Inferior parietal cortex (tissue), 1 donor: ENCODE measurements around the gene LRP2.
"Not testable (repeated sequence)": the region's sequence is repeated elsewhere in the genome, so short reads cannot be mapped to it uniquely, and the experiment has no call there.

Experiments used
- DNase-seq: peaks from one replicate; pipeline ENCODE4 v3.0.0-alpha.2; 2016; ENCODE audit errors: extremely low spot score

Gene LRP2

DNA sequence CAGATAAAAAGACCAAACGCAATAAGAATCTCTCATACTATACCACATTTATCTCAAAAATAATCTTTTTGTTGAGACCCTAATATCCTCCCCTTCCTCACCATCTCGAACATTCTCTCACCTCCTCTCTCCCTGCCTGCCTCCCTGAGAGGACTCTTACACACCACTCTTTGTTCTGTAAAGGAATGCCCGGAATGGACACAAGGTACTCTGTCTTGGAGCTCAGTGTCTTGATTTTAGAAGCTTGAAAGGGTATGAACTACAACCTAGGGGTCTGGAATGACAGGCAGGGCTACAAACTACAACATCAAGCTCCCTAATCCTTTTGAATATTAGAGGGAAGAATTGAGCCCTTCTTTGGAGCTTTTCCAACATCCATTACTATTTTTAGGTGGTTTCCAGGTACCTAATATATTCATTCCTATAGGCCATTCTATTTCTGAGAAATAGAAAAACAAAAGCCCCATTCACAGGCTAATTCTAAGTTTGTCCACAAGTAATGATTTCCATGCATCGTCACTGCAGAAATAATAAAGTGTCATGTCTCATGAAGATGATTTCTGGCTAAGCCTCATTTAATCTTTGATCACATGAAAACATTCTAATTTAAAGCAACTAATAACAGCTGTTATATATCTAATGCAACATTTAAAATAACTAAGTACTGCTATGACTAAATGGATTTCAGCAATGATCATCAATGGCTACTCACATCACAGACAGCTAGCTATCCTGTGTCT is 60.6 kb downstream of the LRP2 start:
- DNase-seq = no peak

DNA sequence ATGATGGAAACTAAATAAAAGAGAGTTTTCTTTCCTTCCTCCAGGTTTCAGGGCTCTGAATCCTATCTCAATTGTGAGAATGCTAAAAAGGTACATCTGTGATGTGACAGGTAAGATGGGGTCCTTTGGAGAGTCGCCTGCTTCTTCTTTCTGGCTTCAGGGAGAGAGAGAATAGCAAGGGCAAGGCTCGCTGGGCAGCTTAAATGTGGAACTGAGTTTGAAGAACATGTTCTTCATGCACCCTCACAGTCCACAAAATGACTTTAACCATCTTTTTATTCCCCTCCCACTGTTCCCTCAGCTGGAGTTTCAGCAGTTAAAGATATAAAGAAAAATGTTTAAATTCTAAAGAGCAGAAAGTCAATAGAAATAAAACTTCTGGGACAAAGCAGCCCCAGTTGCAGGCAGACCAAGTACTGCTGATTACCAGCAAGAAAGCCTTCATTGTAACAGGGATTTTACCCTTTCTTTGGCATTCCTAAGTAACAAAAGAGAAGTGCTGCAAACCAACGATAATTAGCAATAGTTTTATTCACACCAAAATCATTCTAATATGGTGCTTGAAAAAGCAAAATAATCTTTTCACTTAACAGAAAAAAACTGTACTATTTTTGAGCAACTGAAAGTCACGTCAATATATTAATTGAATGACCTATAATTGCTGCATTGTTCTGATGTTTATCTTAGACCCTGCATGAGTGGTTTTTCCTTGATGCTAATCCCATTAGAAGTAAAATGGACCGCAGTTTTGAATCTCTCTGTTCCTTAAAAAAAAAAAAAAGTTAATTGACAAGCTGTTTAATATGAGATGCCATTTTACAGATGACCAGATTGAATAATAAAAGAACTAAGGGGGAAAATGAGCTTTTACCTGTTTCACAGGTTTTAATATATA is 61.5 kb downstream of the LRP2 start:
- no peak for DNase-seq

DNA sequence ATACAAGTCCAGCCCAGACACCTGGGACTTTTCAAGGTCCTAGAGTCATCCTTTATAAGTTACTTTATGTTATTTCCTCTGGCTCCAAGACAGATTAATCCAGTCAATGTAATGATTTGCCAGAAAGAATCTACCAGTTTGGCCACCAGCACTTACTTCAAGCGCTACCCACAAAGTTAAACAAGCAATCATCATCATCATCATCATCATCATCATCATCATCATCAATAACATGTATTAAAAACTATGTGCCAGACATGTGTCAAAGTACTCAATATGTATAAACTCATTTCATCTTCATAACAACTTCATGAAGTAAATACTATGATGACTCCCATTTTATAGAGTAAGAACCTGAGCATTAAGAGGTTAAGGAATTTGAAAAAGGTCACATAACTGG is 64.3 kb downstream of the LRP2 start:
- DNase-seq = no peak

DNA sequence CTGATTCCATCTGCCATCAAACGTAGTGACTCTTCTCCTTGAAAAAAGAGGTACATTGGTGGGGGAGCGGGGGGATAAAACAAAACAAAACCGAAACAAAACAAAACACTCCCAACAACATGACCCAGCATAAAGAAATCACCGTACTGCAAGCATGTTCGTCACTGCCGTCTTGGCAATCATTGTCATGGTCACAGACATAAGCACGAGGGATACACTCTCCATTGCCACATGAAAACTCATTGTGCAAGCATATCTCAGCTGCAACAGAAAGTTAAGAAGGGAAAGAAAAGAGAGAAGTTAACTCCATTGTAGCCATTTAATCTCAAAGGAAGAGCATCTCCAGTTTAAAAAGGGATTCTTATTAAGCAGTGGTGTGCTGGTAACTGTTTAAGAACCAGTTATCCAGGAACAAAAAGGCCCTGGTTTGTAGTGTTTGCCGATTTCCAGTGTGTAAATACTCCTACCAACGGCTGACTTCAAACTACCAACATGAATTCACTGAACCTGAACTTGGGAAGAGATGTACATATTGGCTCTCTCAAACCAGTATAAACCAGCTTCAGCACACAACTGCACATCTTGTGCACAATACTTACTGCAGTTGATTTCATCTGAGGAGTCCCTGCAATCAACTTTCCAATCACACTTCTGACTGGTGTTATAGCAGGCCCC is 68.2 kb downstream of the LRP2 start:
- no peak for DNase-seq

DNA sequence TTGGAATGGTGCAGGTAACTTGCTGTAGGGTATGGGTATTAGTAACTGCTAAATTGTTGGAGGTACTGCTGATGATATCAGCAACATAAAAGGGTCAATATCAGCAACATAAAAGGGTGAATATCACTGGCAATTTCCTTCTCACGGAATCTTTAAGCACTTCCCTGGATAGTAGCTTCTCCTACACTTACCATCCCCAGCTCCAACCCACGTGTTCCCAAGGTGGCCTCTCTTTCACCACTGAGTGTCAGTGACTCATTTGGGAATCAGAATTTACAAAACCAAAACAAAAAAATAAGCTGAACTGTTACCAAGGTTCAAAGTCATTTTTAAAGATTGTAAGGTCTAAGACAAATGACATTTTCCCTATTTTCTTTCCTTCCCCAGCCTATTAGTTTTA is 70.8 kb downstream of the LRP2 start:
- no peak for DNase-seq

DNA sequence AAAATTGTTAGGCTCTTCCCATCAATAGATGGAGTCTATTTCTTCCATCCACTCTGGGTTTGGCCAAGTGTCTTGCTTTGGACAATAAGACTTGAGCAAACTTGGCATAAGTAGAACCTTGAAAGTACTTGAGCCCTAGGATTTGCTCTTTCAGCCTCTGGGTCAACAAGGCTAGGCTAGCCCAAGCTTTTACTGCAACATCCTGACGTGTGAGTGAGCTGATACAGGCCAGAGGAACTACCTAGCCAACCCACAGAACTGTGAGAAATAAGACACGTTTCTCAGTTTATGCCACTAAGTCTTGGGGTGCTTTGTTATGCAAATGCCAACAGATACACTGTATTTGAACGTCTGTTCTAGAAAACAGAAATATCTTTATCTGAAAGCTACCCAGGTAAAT is 71.9 kb downstream of the LRP2 start:
- no peak for DNase-seq

DNA sequence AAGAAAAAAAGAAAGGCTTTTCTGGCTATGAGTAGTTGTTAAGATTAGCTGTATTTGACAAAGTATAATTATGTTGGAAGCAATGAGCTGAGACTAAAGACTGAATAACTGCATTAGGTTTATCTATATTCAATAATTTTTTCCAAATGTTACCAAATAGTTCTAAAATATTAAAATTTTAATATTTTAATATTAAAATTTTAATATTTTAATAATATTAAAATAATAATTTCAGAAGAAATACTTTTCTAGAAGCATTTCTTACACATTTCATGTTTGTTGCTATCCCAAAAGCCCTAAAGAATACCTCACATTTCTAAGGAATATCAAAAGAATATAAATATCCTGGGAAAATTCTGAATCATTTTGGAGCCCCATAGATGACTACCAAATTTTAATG is 74.7 kb downstream of the LRP2 start:
- DNase-seq = no peak

DNA sequence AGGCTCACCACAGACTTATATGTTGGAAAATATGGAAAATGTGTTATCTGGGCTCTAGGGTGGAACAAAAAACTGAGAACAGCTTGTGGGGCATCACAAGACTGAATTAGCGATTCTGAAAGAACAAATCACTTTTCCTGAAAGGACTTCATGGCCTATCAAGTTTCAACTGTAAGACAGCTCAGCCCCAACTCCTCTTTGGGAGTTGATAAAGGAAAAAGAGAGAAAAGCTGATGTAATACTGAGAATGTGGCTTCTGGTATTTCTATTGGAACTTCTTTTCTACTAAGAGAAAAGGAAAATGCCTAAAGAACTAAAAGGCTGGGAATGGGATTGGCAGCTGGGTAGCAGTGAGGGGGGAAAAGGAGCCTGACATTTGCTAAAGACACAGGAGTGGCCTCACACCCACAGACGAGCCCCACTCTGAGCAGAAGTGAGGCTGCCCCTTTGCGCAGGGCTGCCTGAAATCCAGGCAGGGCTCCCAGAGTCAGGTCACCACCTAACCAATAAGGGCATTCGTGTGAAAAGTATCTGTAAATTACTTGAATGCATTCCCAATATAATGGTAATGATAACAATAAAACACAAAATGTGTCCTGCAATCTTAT is 75.6 kb downstream of the LRP2 start:
- no peak for DNase-seq

DNA sequence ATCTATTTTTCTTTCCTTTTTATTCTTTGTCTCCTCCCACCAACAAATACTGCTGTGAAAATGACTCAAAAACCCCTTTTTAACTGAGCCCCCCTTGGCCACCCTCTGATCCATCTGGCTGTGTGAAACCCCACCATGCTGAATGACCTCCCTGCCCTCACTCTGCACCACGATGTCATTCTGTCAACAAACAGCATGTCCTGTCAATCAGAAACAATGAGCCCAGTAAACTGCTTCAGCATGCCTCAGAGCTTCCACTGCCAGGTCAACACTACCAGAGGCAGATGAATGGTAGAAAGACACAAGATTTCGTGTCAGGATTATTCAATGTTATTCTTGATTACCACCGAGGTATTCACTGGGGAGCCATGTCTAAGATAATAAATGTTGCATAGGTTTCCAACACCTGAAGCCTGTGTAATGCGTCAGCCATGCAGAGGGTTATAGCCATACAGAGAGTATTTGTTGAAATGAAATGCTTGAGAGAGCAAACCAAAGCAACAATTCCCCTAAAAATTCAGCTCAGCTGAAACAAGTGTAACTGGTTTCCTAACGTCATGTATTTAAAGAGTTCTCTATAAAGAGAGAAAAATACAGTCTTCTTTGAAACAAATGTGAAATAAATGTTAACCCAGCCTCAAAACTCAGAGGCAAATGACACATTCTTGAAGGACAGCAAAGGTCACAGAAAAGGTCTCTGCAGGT is 76.7 kb downstream of the LRP2 start:
- DNase-seq = no peak

DNA sequence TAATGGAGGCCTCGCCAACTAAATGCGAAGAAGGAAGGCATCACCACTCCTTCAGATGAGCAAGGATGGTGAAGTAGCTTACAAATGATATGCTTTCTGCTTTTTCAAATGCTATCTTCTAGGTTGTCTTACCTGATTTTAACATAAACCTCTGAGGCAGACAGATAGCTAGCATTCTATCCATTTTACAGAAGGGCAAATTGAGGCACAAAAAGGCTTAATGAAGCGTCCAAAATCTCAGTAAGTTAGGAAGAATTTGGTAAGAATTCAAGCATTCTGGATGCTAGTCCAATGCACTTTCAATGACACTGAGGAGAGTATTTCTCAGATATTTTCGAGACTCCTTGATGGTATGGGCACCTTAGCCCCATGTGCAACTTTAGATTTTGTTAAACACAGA is 81.8 kb downstream of the LRP2 start:
- no peak for DNase-seq

DNA sequence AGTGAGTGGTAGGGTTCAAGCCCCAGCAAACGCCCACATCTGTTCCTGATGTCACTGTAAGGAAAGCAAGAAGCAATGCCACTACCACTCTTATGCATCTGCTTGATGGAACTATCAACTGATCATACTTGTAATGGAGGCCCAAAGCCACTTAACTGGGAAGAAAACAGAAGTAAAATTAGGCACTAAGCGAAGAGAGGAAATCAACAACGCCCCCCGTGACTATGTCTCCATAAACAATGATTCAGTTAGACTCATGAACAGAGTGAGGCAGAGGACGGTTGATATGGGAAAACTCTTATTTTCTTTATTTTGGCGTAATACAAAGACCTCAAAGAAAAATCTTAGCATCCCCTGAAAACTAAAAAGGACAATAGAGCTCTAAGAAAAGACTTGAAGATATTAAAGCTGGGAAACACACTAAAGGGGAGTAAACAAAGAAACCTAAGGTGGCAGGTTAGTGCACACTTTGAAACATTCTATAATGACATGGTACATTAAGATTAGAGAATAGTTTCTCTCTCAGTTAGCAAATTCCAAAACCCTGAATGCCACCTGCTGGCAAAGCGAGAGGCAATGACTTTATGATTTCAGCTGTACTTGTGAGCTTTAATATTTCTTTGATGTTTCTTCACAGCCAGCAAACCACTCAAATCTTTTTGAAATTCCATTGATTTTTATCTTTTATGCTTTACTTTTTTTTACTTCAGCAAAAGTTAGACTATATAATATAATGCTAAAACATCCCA is 86.5 kb downstream of the LRP2 start:
- peak; percentile 36 for DNase-seq

DNA sequence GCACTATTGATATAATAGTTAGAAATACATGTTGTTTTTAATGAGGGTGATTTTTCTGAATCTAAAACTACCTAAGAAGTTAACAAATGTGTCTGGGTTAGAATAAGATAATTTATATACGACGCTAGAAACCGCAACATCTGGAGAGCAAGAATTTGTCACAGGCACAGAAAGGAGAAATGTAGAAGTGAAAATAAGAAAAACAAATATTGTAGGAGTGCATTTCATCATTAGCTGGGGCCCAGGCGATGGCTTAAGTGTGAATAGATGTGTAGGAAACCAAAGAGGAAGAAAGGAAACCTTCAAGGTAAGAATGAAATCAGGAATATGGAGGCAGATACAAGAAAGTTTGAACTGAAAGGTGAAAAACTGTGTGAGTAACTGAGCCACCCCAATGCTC is 90.3 kb downstream of the LRP2 start:
- no peak for DNase-seq

DNA sequence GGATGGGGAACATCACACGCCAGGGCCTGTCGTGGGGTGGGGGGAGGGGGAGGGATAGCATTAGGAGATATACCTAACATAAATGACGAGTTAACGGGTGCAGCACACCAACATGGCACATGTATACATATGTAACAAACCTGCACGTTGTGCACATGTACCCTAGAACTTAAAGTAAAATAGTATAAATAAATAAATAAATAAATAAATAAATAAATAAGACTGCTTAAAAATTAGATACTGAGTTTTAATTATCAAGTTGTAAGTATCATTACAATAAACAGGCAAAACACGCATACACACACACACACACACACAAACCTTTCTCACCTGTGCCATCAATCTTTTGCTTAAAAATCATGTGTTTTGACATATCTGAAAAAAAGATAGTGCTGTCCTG is 91.8 kb downstream of the LRP2 start:
- not testable (repeated sequence) for DNase-seq

DNA sequence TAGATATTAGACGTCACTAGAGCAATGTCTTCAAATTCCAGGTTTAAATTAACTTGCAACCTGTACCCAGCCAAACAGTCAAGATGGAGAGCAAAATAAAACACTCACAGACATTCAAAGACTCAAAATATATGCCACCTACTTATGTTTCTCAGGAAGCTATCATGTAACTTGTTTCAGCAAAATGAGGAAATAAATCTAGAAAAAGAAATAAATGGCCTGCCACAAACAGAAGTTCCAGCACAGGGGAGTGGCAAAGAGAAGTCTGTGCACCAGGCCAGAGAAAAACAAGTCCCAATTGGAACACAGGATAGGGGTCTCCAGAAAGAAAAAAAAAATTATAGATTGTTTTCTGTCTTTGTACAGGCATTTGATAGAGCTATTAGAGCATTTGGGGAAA is 96.7 kb downstream of the LRP2 start:
- no peak for DNase-seq

DNA sequence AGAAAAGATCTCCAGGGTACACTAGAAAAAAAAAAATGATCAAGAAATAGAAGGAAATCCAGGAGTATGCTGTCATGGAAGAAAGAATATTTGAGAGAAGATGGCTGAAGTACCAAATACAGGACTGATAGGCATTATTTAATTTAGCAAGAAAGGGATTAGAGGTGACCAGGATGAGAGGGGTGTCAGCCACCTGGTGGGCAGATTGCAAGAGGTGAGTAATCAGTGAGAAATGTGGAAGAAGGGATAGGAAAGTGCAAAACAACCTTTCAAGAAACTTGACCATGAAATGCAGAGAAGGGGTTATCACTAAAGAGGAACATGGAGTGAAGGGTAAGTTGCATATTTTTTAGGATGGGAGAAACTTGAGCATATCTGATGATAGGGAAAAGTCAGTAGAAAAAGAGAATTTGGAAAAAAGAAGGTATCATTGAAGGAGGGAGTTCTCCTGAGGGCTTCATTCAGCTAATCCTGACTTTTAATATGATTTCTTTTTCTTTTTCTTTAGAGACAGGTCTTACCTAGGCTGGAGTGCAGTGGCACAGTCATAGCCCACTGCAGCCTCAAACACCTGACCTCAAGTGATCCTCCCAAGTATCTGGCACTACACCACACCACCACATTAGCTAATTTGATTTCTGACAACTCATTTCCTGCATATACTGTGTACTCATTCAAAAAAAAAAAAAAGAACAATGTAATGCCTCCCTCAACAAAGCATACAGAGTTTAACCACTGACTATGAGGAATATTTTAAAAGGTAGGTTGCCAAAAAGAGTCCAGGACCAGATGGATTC is 101.3 kb downstream of the LRP2 start:
- no peak for DNase-seq

DNA sequence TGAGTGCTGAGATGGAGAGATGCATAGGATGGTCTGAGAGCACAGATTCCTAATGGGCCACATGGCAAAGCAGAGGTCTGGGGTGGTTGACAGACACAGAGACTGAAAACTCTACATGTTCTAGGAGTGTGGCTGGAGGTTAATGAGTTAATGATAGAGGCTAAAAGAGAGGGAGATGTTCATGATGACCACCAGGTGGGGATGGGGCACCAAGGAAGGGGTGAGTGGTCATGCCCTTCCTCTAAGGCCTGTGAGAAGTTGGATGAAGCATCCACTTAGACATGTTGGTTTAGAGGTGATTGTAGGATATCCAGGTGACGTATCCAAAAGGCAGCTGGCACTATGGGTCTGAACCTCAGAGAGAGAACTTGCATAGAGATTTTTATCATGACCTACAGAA is 102.1 kb downstream of the LRP2 start:
- no peak for DNase-seq

DNA sequence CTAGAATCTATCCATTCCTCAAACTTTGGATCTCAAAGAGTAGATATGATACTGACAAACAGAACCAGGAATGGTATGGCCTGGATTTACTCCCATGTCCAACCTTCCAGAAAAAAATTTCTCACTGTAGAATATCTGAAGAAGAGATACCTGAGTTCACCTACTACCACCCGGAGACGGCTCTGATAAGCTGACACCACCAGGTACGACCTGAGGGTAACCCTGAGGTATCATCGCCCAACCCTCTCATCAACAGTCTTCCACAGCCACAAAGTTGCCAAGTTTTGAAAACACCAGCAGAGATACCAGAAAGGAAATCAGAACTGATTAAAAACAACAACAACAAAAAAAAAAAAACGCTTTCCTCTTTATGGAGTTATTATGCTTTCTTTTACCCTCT is 102.9 kb downstream of the LRP2 start:
- DNase-seq = no peak

DNA sequence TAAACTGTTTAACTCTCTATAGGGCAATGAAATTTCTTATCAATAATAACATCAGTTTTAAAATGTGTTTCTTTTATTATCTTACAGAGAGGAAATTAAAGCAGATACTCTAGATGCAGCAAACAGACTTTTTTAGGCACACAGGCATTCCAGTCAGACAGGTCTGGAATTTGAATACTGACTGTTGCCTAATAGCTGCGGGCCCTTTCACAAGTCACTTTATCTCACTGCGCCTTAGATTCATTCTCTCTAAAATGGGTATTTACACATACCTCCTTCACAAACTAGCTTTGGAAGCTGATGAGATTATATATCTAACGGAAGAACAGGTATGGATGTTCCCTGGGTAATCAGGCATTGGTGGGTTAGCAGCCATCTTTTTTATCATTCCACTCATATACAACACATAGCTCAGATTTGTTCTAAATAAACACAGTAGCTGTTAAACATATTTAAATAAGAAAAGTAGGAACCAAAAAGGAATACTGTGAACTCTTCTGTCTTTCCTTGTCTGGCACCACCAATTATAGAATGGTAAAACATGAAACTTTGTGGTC is 104.2 kb downstream of the LRP2 start:
- no peak for DNase-seq

DNA sequence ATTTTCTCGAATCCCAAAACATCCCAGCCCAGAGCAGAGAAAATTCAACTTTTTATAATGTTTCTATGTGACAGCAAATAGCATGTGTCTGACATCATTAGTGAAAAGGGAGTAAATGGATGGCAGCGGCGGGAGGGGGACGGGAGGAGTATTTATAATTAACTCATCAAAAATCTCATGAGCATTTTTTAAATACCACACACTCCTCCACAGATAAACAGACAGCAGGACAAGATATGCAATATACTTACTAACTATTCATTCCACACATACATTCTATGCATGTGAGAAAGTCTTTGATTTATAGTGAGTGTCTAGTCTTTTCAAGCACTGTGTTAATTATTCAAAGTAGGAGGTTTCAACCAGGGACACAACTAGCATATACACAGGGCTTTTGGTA is 107.6 kb downstream of the LRP2 start:
- DNase-seq = no peak

DNA sequence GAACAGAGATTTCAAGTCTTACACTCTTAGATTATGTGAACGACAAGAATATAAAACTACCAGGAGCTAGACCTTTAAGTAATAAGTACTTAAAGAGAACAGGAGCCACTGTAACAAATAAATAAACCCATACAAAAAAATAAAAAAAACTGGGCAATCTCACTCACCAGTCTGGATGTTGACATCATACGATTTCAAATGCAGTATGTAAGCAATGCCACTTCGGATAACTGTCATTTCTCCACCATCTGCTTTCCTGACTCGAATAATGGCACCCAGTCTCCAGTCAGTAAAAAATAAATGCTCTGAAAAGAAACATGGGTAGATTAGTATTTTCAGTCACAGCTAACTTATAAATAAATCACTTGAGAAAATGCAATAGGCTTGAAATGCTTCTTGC is 115.1 kb downstream of the LRP2 start:
- DNase-seq = no peak
